Subcutaneous abdominal adipose tissue (tissue), 5 donors: Measurements from ENCODE around the gene MYH15.

Experiments used
- H3K27ac ChIP-seq: one replicate; pipeline ENCODE4 v1.7.0; 2013; ENCODE audit warnings: low read depth, mild to moderate bottlenecking, inconsistent platforms, low read length, moderate library complexity
- H3K27me3 ChIP-seq, 5 donors: one replicate each; pipeline ENCODE4 v1.7.0; 2013; ENCODE audit warnings: low read length in 5 of 5, inconsistent platforms in 1 of 5; ENCODE audit not compliant: control insufficient read depth in 5 of 5, insufficient read depth in 4 of 5
- H3K36me3 ChIP-seq, 5 donors: one replicate each; pipeline ENCODE4 v1.7.0; 2013; ENCODE audit warnings: low read length in 5 of 5; ENCODE audit not compliant: control insufficient read depth in 5 of 5, insufficient read depth in 5 of 5
- H3K4me1 ChIP-seq, 5 donors: one replicate each; pipeline ENCODE4 v1.7.0; 2013; ENCODE audit warnings: low read length in 5 of 5, mild to moderate bottlenecking in 3 of 5, moderate library complexity in 1 of 5; ENCODE audit not compliant: control insufficient read depth in 5 of 5, insufficient read depth in 5 of 5
- H3K4me3 ChIP-seq, 5 donors: one replicate each; pipeline ENCODE4 v1.7.0; 2013; ENCODE audit warnings: low read length in 5 of 5, low read depth in 1 of 5
- H3K9ac ChIP-seq, 5 donors: one replicate each; pipeline ENCODE4 v1.7.0; 2013; ENCODE audit warnings: low read length in 5 of 5, mild to moderate bottlenecking in 4 of 5, moderate library complexity in 3 of 5
- H3K9me3 ChIP-seq, 5 donors: one replicate each; pipeline ENCODE4 v1.7.0; 2013; ENCODE audit warnings: low read length in 5 of 5; ENCODE audit not compliant: control insufficient read depth in 5 of 5
- donor health status: healthy.
- donor health status: healthy.
- donor health status: healthy.
- donor health status: healthy.
- donor health status: healthy.

Gene MYH15

DNA sequence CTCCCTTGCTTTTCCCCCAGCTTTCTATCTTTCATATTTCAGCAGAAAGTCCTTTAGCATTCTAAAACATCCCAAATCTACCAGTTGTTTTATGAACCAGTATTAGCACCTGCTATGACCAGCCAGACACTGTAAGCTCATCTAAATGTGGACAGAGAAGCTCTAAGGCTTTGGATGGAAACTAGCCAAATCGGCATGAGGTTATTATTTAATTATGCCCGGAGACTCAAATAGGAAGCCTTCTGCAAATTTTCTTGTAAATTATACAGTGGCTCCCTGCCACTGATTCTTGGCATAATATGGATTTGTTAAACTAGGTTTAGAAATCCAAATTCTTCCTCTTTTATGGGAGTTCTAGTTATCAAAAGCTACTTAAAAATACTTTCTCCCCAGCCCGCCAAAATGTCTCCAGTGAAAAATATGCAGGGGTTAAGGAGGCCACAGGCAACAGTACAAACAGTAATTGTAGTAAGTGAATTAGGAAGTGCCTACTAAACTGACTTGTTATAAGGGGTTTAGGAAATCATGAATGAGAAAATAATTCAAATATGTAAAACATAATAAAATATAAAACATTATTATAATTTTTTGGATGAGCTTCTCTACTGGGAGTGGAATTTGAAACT lies 15.4 kb downstream of the MYH15 start:
- Histone ChIP-seq H3K9ac (peak overlapping the region in 1 of 5 donors; percentile 13), H3K27ac (no peak overlapping the region), H3K36me3 (no peaks in the 10 kb centered on the region), H3K27me3 (no peaks in the 10 kb centered on the region), H3K9me3 (no peaks in the 10 kb centered on the region), H3K4me1 (peaks cover 0 to 16% (median 0%) of the 10 kb centered on the region in 5 donors), H3K4me3 (no peak overlapping the region)

DNA sequence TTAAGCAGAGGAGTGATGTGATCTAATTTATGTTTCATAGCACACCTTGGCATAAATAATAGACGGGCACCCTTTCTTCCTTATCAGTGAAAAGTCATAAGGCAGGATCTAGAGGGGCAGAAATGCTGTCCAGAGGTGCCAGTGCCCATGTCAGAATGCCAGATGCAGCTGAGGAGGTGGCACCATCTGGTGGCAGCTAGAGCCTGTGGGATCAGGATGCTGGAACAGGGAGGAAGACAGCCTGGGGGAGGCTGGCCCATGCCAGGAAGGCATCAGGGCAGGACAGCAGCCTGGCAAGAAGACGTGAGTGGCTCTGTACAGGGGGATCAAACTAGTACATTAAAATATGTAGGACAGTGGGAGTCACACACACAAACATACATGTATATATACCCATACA lies 16.5 kb downstream of the MYH15 start:
- Histone ChIP-seq H3K9me3 (no peaks in the 10 kb centered on the region), H3K4me1 (peaks cover 0 to 16% (median 0%) of the 10 kb centered on the region in 5 donors), H3K36me3 (no peaks in the 10 kb centered on the region), H3K27me3 (no peaks in the 10 kb centered on the region), H3K4me3 (no peak overlapping the region), H3K9ac (no peak overlapping the region), H3K27ac (no peak overlapping the region)

DNA sequence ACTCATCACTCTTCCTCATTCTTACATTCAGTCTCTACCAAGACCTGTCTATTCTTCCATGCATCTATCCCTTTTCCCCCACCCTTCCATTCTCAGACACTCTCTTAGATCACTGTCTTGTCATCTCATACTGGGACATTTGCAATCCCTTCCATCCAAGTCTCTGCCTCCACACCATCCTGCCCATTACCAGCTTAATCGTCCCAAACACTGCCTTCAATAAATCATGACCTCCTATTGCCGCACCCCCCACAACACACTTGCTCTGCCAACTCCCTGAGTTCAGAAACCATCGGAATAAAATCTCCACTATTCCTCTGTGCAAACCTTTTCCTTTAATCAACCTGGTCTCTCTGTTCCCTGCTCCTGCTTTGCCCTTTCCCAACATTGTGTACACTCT lies 18.9 kb downstream of the MYH15 start:
- no peaks in the 10 kb centered on the region for H3K27me3 ChIP-seq
- H3K9ac ChIP-seq, result no peak overlapping the region
- no peaks in the 10 kb centered on the region for H3K9me3 ChIP-seq
- peaks cover 0 to 20% (median 4%) of the 10 kb centered on the region in 5 donors for H3K4me1 ChIP-seq
- H3K4me3 ChIP-seq, result no peak overlapping the region
- H3K27ac ChIP-seq, result no peak overlapping the region
- no peaks in the 10 kb centered on the region for H3K36me3 ChIP-seq

DNA sequence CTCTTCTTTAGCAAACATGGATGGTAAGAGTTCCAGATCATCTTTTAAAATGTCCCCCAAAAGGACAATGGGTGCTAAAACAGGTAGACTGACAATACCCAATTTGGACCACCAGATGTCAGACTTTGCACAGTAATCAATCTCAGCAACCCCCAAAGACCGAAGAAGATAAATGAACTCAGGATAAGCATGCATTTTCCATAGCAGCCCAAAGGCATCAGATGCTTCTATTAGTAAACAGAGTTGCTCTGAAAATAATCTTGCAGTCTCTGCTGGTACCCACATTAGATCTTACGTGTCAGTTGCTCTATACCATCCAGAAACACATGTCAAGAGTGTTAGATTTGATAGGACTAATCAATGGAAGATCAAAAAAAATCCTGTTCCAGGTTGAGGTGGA lies 20.6 kb downstream of the MYH15 start:
- H3K9me3 ChIP-seq, result no peaks in the 10 kb centered on the region
- no peak overlapping the region for H3K9ac ChIP-seq
- no peaks in the 10 kb centered on the region for H3K27me3 ChIP-seq
- no peak overlapping the region for H3K27ac ChIP-seq
- no peaks in the 10 kb centered on the region for H3K36me3 ChIP-seq
- peaks cover 0 to 15% (median 4%) of the 10 kb centered on the region in 5 donors for H3K4me1 ChIP-seq
- H3K4me3 ChIP-seq, result no peak overlapping the region

DNA sequence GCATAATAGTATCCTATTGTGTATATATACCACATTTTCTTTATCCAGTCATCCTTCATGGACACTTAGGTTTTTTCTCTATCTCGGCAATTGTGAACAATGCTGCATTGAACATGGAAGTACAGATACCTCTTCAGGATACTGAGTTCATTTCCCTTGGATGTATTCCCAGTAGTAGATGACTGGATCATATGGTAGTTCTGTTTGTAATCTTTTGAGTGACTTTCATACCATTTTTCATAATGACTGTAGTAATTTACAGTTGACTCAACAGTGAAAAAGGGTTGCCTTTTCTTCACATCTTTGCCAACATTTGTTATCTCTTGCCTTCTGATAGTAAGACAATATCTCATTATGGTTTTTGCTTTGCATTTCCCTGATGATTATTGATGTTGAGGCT lies 21.8 kb downstream of the MYH15 start:
- Histone ChIP-seq H3K36me3 (no peaks in the 10 kb centered on the region), H3K9ac (no peak overlapping the region), H3K9me3 (no peaks in the 10 kb centered on the region), H3K4me1 (peaks cover 0 to 12% (median 4%) of the 10 kb centered on the region in 5 donors), H3K4me3 (no peak overlapping the region), H3K27ac (no peak overlapping the region), H3K27me3 (no peaks in the 10 kb centered on the region)

- no peak overlapping the region for H3K27ac ChIP-seq
- H3K36me3 ChIP-seq, result no peaks in the 10 kb centered on the region
- no peaks in the 10 kb centered on the region for H3K9me3 ChIP-seq
- H3K9ac ChIP-seq, result peak overlapping the region in 1 of 5 donors; percentile 32
- peaks cover 0 to 12% (median 4%) of the 10 kb centered on the region in 5 donors for H3K4me1 ChIP-seq
- H3K4me3 ChIP-seq, result no peak overlapping the region
- no peaks in the 10 kb centered on the region for H3K27me3 ChIP-seq
Observed at GRCh38 chr3:108487439-108487838, 23.0 kb downstream of the MYH15 start.

DNA sequence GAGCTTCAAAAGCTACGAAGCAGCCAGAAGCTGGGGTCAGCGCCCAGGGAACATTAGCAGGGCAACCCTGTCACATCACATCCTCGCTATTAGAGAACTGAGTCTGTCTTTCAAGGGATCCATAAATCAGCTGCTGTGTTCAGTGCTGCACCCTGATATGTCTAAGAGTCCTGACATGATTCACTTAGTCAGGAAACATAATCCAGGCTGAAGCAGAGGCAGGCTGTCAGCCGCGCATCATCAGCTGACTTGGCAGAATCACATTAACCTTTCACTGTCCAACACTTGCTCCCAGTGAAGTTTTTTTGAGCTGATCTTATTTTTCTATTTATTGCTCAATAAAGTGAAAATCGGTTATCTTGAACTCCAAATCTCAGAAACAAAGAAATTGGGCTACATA lies 23.5 kb downstream of the MYH15 start:
- no peak overlapping the region for H3K4me3 ChIP-seq
- peaks cover 0 to 12% (median 4%) of the 10 kb centered on the region in 5 donors for H3K4me1 ChIP-seq
- H3K27me3 ChIP-seq, result no peaks in the 10 kb centered on the region
- no peaks in the 10 kb centered on the region for H3K36me3 ChIP-seq
- no peak overlapping the region for H3K27ac ChIP-seq
- no peaks in the 10 kb centered on the region for H3K9me3 ChIP-seq
- H3K9ac ChIP-seq, result peak overlapping the region in 1 of 5 donors; percentile 66

- H3K4me3 ChIP-seq, result no peak overlapping the region
- peaks cover 0 to 12% (median 4%) of the 10 kb centered on the region in 5 donors for H3K4me1 ChIP-seq
- H3K9ac ChIP-seq, result no peak overlapping the region
- no peaks in the 10 kb centered on the region for H3K9me3 ChIP-seq
- H3K36me3 ChIP-seq, result no peaks in the 10 kb centered on the region
- no peak overlapping the region for H3K27ac ChIP-seq
- H3K27me3 ChIP-seq, result no peaks in the 10 kb centered on the region
Observed at GRCh38 chr3:108486338-108486737, 24.1 kb downstream of the MYH15 start.

DNA sequence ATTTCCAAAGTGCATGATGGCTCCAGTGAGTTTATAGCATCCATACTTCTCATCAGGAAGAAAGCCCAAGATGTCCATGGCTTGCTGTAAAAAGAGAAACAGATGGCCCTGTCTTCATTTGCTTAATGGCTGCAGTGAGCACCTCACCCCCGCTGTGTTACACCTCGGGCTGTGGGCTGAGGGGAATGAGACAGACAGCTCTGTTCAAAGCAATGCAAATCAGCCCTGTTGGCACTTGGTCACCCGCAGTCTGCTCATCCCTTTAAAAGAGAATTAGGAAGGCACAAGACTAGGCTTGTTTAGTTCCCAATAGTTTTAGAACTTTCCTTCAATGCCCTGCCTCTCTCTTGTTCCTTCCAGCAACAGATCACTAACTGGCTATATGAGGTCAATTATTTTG lies 25.2 kb downstream of the MYH15 start:
- Histone ChIP-seq H3K27me3 (no peaks in the 10 kb centered on the region), H3K27ac (no peak overlapping the region), H3K4me3 (no peak overlapping the region)

GRCh38 chr3:108479224-108479623 lies 31.2 kb downstream of the MYH15 start:
- Histone ChIP-seq H3K27me3 (no peaks in the 10 kb centered on the region), H3K4me1 (peaks cover 0 to 3% (median 0%) of the 10 kb centered on the region in 5 donors), H3K9me3 (no peaks in the 10 kb centered on the region), H3K36me3 (no peaks in the 10 kb centered on the region), H3K27ac (no peak overlapping the region), H3K4me3 (no peak overlapping the region), H3K9ac (no peak overlapping the region)

More for the DNA sequence above, 25.2 kb downstream of the MYH15 start:
- Histone ChIP-seq H3K36me3 (no peaks in the 10 kb centered on the region), H3K9me3 (no peaks in the 10 kb centered on the region), H3K9ac (no peak overlapping the region), H3K4me1 (peaks cover 0 to 5% (median 4%) of the 10 kb centered on the region in 5 donors)
